Activated gamma-delta T cell (primary cell): ENCODE measurements around the gene GPR119.
"Not testable (repeated sequence)": the region's sequence is repeated elsewhere in the genome, so short reads cannot be mapped to it uniquely, and the experiment has no call there.

ENCODE experiments used
- DNase-seq: peaks from one replicate; lab custom pipeline; 2025; lab: John Stamatoyannopoulos, UW

GPR119 gene

DNA sequence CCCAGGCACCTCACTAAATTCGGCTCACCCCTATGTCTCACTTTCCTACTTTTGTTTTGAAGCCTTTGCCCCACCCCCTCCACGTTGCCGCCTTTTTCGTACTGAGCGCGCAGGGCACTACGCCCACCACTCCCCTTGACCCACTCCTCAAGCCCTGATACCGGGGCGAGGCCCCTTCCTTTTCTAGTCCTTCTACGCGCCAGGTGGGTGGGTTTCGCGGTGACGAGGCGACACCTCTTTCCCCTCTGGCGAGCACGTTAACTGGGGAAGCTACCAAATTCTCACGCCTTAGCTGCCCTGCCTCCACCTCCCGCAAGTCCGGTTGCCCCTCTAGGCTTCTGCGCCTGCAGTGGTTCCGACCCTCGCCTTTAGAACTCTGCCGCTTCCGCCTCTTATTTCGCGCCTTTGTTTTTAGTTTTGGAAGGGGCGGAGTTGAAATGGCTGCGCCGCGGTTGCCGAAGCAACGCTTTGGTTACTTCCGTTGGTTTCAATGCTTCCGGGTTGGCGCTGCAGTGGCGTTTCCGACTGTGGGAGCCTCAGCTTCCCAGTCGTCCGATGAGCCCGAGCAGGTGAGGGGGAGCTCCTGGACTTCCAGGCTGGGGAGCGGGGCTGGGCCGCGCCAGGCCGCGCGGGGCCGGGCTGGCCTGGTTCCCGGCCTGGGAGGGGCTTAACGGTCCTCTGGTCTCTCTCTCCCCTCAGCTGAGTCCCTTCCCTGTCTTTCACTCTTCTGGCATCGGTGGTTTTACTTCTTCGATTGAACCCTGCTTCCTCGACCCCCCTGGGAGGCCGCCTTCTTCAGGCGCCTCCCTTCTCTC, 45.9 kb downstream of the GPR119 start, which contains the start of gene SLC25A14:
Gene SLC25A14, plus strand, starts transcription at position 512 of the 815 bp plus-strand sequence. CDS start 360 bp downstream, outside the sequence.
- DNase-seq, result peak; percentile 27

DNA sequence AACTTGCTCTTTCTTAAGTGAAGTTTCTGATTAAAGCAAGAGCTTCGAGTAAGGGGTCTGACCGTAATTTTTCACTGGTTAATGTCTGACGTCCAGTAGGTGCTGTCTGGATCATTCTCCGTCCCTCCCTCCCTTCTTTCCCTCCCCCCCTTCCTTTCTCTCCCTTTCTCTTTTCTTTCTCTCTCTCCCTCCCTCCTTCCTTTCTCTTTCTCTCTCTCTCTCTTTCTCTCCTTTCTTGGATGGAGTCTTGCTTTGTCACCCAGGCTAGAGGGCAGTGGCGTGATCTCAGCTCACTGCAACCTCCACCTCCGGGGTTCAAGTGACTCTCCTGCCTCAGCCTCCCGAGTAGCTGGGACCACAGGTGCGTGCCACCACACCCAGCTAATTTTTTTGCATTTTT, 46.6 kb downstream of the GPR119 start:
- DNase-seq, result not testable (repeated sequence)

DNA sequence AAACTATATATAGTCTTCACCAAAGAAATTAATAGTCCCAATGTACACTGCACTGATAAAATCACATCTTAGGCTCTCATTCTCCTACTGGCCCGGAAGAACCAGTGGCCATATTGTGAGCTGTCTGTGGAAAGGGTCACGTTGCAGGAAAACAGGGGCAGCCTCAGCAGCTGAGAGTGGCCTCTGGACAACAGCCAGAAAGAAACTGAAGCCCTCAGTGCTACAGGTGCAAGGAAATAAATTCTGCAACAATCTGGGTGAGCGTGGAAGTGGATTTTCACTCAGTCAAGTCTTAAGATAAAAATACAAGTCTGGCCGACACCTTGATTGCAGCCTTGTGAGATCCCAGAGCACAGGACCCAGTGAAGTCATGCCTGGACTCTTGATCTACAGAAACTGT, 48.9 kb downstream of the GPR119 start:
- no peak for DNase-seq
